Lung (tissue), 12 donors: ENCODE results near the gene MYO1F. TPM values are rescaled to one million over a fixed set of nuclear protein-coding genes. Genes with fewer than 3 reads are reported as not detected.

ENCODE experiments used
- ATAC-seq: fragments of 200-7000 bp; cut with Tn5 transposase; one replicate; pipeline ENCODE4 v1.9.1; 2020; ENCODE audit warnings: moderate number of reproducible peaks; ENCODE audit not compliant: insufficient read depth, low FRiP score
- DNase-seq, 3 donors: peaks; one replicate each; pipeline ENCODE4 v3.0.0-alpha.2; 2013 to 2017
- H3K27ac ChIP-seq, 2 donors: one replicate each; pipeline ENCODE4 v1.5.1; 2013; ENCODE audit warnings: mild to moderate bottlenecking in 2 of 2, moderate library complexity in 2 of 2, control low read depth in 1 of 2, inconsistent platforms in 1 of 2, low read depth in 1 of 2, low read length in 1 of 2
- H3K27me3 ChIP-seq, 3 donors: one replicate each; pipeline ENCODE4 v1.5.1; 2013; ENCODE audit warnings: low read length in 2 of 3; ENCODE audit not compliant: control insufficient read depth in 3 of 3, insufficient read depth in 3 of 3
- H3K36me3 ChIP-seq, 4 donors: one replicate each; pipeline ENCODE4 v1.5.1; 2013; ENCODE audit warnings: low read length in 4 of 4, mild to moderate bottlenecking in 1 of 4, moderate library complexity in 1 of 4; ENCODE audit not compliant: control insufficient read depth in 4 of 4, insufficient read depth in 4 of 4
- H3K4me1 ChIP-seq, 5 donors: one replicate each; pipeline ENCODE4 v1.5.1; 2013; ENCODE audit warnings: low read length in 5 of 5, mild to moderate bottlenecking in 2 of 5, moderate library complexity in 1 of 5; ENCODE audit not compliant: control insufficient read depth in 5 of 5, insufficient read depth in 5 of 5
- H3K4me3 ChIP-seq: one replicate; pipeline ENCODE4 v1.5.1; 2013; ENCODE audit warnings: mild to moderate bottlenecking, control low read depth, moderate library complexity
- H3K9ac ChIP-seq, 2 donors: one replicate each; pipeline ENCODE4 v1.5.1; 2013; ENCODE audit warnings: low read length in 2 of 2, control low read depth in 1 of 2; ENCODE audit not compliant: insufficient read depth in 1 of 2
- H3K9me3 ChIP-seq, 4 donors: one replicate each; pipeline ENCODE4 v1.5.1; 2013; ENCODE audit warnings: low read length in 3 of 4, mild to moderate bottlenecking in 1 of 4, moderate library complexity in 1 of 4; ENCODE audit not compliant: control insufficient read depth in 4 of 4, insufficient read depth in 3 of 4
- WGBS, 2 donors: extraction: QIAGEN DNeasy Blood & Tissue Kit; methylation state at CpG; one replicate each; pipeline ENCODE4 v1.1.7; 2013; 5-methylcytosine and 5-hydroxymethylcytosine counted together
- polyA plus RNA-seq, 2 donors: library from polyadenylated mRNA; stranded (reverse); fragments of 200-250 nt; gene quantifications; one replicate each; pipeline ENCODE4 v1.2.1, GENCODE V29; 2013
- total RNA-seq, 2 donors: library from RNA; depleted of rRNA in 1 of 2; stranded (reverse); fragments of >200 nt in 1 of 2; gene quantifications; one replicate each; pipeline ENCODE4 v1.2.1, GENCODE V29; 2014 to 2021
- TF ChIP-seq, protein P1 (sequence below): IDR thresholded peaks from 2 replicates; pipeline ENCODE4 v1.5.1; 2012; ENCODE audit warnings: mild to moderate bottlenecking; ENCODE audit errors: control extremely low read depth, extremely low read depth
- donor health status: control.
- donor health status: control.
- donor health status: Bipolar disorder and iron deficiency.
- donor health status: healthy.
- donor health status: DM: yes; HTN: yes; CAD: no.

MYO1F gene
- total and polyA plus RNA-seq, 4 donors, result 23.4 to 127 (median 73.2) TPM

DNA sequence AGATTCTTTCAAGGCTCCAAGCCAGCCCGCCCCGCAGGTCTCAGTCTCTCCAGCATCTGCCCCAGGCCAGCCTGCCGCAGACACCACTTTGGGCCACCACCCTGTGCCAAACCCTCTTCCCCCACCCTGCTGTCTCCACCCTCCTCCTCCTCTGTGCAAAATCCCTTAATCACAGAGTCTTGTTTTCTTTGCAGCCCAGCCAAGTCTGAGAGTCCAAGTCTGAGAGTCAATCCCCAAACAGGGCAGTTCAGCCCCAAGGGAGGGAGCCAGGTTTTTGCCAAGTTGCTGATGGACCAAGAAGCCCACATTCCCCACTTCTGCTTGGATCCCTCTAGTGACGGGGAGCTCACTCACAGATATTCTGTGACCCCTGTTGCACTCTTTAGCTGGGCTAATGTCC is 30.1 kb upstream of the MYO1F start:
- Histone ChIP-seq H3K27ac (no peak overlapping the region), H3K36me3 (peaks cover 0 to 18% (median 10%) of the 10 kb centered on the region in 4 donors), H3K4me3 (no peak overlapping the region), H3K9ac (no peak overlapping the region), H3K27me3 (no peaks in the 10 kb centered on the region), H3K9me3 (peaks cover 0 to 13% (median under 1%) of the 10 kb centered on the region in 4 donors), H3K4me1 (peaks cover 3 to 18% (median 10%) of the 10 kb centered on the region in 5 donors)
- TF ChIP-seq, protein P1, sequence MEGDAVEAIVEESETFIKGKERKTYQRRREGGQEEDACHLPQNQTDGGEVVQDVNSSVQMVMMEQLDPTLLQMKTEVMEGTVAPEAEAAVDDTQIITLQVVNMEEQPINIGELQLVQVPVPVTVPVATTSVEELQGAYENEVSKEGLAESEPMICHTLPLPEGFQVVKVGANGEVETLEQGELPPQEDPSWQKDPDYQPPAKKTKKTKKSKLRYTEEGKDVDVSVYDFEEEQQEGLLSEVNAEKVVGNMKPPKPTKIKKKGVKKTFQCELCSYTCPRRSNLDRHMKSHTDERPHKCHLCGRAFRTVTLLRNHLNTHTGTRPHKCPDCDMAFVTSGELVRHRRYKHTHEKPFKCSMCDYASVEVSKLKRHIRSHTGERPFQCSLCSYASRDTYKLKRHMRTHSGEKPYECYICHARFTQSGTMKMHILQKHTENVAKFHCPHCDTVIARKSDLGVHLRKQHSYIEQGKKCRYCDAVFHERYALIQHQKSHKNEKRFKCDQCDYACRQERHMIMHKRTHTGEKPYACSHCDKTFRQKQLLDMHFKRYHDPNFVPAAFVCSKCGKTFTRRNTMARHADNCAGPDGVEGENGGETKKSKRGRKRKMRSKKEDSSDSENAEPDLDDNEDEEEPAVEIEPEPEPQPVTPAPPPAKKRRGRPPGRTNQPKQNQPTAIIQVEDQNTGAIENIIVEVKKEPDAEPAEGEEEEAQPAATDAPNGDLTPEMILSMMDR, result no peak
- ATAC-seq (no peak), DNase-seq (no peak)
- WGBS, 2 donors, result 81 to 91% methylated on average over 4 of the region's 4 CpGs

DNA sequence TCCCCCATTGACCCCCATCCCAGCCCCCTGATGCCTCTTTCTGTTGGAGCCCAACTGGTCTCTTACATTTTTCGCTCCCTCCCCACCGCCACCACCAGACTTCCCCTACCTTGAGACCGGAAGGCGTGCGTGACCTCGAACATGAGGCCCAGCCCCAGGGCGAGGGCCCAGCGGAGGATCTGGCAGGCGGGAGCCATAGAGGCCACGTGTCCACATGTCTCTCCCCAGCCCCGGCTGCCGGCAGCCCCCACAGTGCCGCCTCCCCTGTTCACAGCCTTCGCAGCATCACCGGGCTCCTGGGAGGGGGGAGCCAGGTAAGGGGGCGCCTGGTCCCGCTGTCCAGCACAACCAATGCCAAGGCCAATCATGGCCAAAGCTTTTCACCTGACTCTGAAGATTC is 28.3 kb upstream of the MYO1F start:
- peaks cover 0 to 14% (median under 1%) of the 10 kb centered on the region in 4 donors for H3K9me3 ChIP-seq
- no peaks in the 10 kb centered on the region for H3K27me3 ChIP-seq
- WGBS, 2 donors, result 96 to 98% methylated on average over 17 of the region's 17 CpGs
- H3K27ac ChIP-seq, result no peak overlapping the region
- DNase-seq (no peak), ATAC-seq (no peak)
- TF ChIP-seq, protein P1, result no peak
- H3K36me3 ChIP-seq, result peaks cover 0 to 31% (median 20%) of the 10 kb centered on the region in 4 donors
- peaks cover 0 to 12% (median 10%) of the 10 kb centered on the region in 5 donors for H3K4me1 ChIP-seq
- H3K9ac ChIP-seq, result no peak overlapping the region
- no peak overlapping the region for H3K4me3 ChIP-seq

DNA sequence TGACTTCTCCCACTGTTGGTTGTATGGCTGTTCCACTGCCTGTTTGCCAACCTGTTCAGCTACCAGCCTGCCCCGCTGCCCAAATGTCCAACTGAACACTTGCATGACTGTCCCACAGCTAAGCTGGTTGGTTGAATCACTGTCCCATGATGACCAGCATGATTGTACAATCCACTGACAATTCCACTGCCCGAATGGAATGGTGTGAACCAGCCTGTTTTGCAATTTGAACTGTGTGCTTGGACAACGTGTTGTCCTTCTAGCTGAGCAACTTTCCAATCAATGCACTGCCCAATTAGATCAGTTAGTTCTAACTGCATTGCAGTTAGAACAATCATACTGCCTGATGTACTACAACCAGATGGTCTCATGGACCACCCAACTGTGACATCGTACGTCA is 24.6 kb upstream of the MYO1F start:
- TF ChIP-seq, protein P1, result no peak
- H3K4me3 ChIP-seq, result no peak overlapping the region
- H3K27me3 ChIP-seq, result no peaks in the 10 kb centered on the region
- H3K36me3 ChIP-seq, result peaks cover 0 to 47% (median 25%) of the 10 kb centered on the region in 4 donors
- H3K9me3 ChIP-seq, result peaks cover 0 to 17% (median under 1%) of the 10 kb centered on the region in 4 donors
- 92 to 95% methylated on average over 5 of the region's 5 CpGs for WGBS, 2 donors
- no peak overlapping the region for H3K9ac ChIP-seq
- H3K27ac ChIP-seq, result no peak overlapping the region
- no peak for DNase-seq
- no peak for ATAC-seq
- H3K4me1 ChIP-seq, result no peaks in the 10 kb centered on the region

DNA sequence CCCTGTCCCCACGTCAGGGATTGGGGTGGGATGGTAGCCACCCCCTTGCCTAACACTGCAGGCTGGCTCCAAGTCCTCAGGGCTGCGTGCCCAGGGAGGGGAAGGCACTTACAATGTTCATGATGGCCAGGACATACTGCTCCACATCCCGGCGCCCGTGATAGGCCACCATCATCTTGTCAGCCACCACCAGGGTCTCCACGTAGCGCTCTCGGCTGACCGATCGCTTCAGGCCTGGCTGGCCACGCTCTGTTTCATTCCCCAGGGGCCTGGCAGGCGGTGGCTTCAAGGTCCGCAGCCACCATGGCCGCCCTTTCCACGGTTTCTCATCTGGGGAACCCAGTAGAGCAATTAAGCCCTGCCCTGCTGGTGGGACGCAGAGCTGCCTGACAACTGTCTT is 23.6 kb upstream of the MYO1F start:
- Histone ChIP-seq H3K9me3 (peaks cover 0 to 20% (median under 1%) of the 10 kb centered on the region in 4 donors), H3K27ac (no peak overlapping the region), H3K4me3 (no peak overlapping the region), H3K4me1 (no peaks in the 10 kb centered on the region), H3K9ac (no peak overlapping the region), H3K27me3 (no peaks in the 10 kb centered on the region), H3K36me3 (peaks cover 0 to 50% (median 31%) of the 10 kb centered on the region in 4 donors)
- DNase-seq (no peak), ATAC-seq (no peak)
- TF ChIP-seq, protein P1, result no peak
- 96 to 97% methylated on average over 16 of the region's 16 CpGs for WGBS, 2 donors
